NB4 (cell line): ENCODE results near the gene POLD1.

Experiments
- MYC ChIP-seq: IDR thresholded peaks from 2 replicates; pipeline ENCODE4 v1.6.1; 2011; ENCODE audit warnings: low read depth, low read length
- POLR2A ChIP-seq: IDR thresholded peaks from 2 replicates; pipeline ENCODE4 v1.6.1; 2011; ENCODE audit warnings: mild to moderate bottlenecking; ENCODE audit not compliant: insufficient read length; ENCODE audit errors: extremely low read depth
- TF ChIP-seq, protein P1 (sequence below): IDR thresholded peaks from one replicate; pipeline ENCODE4 v1.5.1; 2012; ENCODE audit warnings: low read depth, low read length
- TF ChIP-seq, protein P2 (sequence below): IDR thresholded peaks from 2 replicates; pipeline ENCODE4 v1.6.1; 2011; ENCODE audit warnings: low read depth, low read length

DNA sequence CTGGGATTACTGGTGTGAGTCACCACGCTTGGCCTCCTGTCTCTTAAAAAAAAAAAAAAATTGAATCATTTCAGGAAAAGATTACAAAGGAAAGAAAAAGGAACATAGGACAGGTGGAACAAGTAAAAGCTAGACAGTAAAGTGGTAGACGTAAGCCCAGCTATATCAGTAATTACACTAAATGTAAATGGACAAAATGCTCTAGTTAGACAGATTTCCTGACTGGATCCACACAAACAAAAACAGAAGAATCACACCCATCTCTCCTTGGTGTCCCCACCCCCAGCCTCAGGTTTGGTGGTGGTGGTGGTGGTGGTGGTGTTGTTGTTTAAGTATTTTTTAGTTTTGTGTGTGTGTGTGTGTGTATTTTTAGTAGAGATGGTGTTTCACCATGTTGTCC, 28.3 kb downstream of the POLD1 start:
- TF ChIP-seq POLR2A (no peak), MYC (no peak)
- TF ChIP-seq, protein P1, sequence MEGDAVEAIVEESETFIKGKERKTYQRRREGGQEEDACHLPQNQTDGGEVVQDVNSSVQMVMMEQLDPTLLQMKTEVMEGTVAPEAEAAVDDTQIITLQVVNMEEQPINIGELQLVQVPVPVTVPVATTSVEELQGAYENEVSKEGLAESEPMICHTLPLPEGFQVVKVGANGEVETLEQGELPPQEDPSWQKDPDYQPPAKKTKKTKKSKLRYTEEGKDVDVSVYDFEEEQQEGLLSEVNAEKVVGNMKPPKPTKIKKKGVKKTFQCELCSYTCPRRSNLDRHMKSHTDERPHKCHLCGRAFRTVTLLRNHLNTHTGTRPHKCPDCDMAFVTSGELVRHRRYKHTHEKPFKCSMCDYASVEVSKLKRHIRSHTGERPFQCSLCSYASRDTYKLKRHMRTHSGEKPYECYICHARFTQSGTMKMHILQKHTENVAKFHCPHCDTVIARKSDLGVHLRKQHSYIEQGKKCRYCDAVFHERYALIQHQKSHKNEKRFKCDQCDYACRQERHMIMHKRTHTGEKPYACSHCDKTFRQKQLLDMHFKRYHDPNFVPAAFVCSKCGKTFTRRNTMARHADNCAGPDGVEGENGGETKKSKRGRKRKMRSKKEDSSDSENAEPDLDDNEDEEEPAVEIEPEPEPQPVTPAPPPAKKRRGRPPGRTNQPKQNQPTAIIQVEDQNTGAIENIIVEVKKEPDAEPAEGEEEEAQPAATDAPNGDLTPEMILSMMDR = no peak
- TF ChIP-seq, protein P2, sequence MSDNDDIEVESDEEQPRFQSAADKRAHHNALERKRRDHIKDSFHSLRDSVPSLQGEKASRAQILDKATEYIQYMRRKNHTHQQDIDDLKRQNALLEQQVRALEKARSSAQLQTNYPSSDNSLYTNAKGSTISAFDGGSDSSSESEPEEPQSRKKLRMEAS = no peak
